ENCODE results near the gene HOXA3. TPM values are rescaled to one million over a fixed set of nuclear protein-coding genes. Genes with fewer than 3 reads are reported as not detected.

HOXA3 gene
- total RNA-seq, 2 donors from 2014 or later: not detected

GRCh38 chr7:27164367-27165088 is 12.1 kb upstream of the HOXA3 start:
- H3K9me3 Mint-ChIP-seq: no peaks in the 10 kb centered on the region
- ATAC-seq (no peak), DNase-seq (ENCODE audit: low spot score in 2 of 2) (no peak)
- H3K36me3 Mint-ChIP-seq: peaks cover 0 to 7% of the 10 kb centered on the region in 2 donors
- peak overlapping the region in 1 of 2 donors; percentile 81 for H3K27ac Mint-ChIP-seq

DNA sequence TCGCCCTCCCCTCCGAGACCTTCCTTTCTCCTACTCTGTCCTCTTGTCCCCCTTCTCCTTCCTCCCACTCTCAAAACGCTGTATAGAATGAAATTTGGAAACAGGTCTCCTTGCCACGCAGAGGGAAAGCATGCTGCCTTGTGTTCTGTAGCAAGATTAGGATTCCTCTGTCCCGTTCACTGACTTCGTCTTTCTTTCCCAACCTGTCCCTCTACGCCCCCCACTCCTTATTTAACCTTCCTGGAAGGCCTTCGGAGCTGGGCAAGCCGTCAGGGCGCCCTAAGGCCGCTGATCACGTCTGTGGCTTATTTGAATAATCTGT is 11.6 kb upstream of the HOXA3 start:
- no peak for DNase-seq (ENCODE audit: low spot score in 2 of 2)
- Mint-ChIP-seq H3K36me3 (peaks cover 0 to 7% of the 10 kb centered on the region in 2 donors), H3K9me3 (no peaks in the 10 kb centered on the region), H3K27ac (no peak overlapping the region)
- no peak for ATAC-seq

- no peak for ATAC-seq
- Mint-ChIP-seq H3K36me3 (peaks cover 0 to 2% of the 10 kb centered on the region in 2 donors), H3K27ac (no peak overlapping the region), H3K9me3 (no peaks in the 10 kb centered on the region)
- no peak for DNase-seq (ENCODE audit: low spot score in 2 of 2)
These were observed 11.1 kb upstream of the HOXA3 start for GRCh38 chr7:27163288-27164044.

DNA sequence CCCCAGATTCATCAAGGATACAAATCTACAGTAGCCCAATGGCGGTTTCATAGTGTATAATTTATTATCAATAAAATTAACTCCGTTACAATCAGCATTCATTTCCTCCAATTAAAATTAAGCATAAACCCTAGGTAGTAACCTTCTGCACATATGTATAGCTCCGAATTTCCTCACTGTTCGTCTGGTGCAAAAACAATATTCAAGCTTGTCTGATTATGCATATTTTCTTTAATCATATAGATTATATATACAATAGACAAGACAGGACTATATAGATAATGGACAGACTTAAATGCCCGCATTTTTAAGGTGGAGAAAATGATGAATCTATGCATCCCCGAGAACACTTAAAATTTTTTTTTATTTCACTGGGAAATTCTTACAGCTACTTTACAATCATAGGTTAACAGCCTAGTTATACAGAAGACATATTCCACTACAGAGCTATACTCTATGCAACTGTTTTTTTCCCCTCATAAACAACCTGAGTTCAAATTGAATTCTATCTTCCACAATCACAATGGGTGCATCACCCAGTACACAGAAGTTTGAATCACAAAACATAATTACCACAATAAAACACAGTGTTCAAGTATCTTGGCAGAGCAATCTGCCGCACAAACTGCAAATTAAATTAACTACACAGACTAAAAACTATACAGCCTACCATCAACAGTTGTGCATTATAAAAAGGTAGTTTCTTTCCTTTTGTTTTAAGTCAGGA is 10.3 kb upstream of the HOXA3 start:
- no peak overlapping the region for H3K27ac Mint-ChIP-seq
- DNase-seq (ENCODE audit: low spot score in 2 of 2) (no peak), ATAC-seq (no peak)
- no peaks in the 10 kb centered on the region for H3K36me3 Mint-ChIP-seq
- no peaks in the 10 kb centered on the region for H3K9me3 Mint-ChIP-seq

GRCh38 chr7:27161721-27162560 is 9.6 kb upstream of the HOXA3 start:
- DNase-seq (ENCODE audit: low spot score in 2 of 2): no peak
- Mint-ChIP-seq H3K27ac (no peak overlapping the region), H3K9me3 (no peaks in the 10 kb centered on the region), H3K36me3 (no peaks in the 10 kb centered on the region)
- ATAC-seq: no peak

GRCh38 chr7:27161214-27161720 is 8.9 kb upstream of the HOXA3 start:
- no peak for ATAC-seq
- Mint-ChIP-seq H3K27ac (no peak overlapping the region), H3K9me3 (no peaks in the 10 kb centered on the region), H3K36me3 (no peaks in the 10 kb centered on the region)
- no peak for DNase-seq (ENCODE audit: low spot score in 2 of 2)

DNA sequence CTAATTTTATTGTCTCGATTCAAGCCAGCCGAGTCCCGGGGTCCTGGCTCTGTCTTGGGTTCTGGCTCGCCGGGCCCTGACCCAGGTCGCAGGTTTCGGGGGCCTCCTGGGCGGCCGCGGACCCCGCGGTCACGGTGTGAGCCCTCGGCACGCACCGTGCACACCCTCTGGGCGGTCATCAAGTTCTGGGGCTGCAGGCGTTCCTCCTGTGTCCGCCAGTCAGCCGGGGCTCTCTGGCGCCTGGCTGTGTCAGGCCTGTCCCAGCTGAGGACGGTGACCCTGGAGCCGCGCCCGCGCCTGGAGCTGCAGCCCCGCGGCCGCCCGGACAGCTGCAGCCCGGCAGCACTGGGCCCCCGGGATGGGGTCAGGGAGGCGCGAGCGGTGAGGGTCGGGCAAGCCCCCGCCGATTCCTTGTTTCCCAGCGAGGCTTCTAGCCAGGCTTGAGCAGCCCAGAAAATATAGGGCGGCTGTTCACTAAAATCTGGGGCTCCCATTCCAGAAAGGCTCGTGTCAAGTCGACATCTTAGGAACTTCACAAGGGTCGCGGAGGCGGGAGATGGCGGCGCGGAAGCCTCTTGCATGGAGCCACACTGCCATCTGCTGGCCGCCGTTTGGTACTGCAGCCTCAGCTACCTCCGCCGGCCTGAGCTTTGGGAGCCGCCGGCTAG is 8.3 kb upstream of the HOXA3 start:
- DNase-seq (ENCODE audit: low spot score in 2 of 2): peak; percentile 80 to 90
- no peak overlapping the region for H3K27ac Mint-ChIP-seq
- H3K36me3 Mint-ChIP-seq: no peaks in the 10 kb centered on the region
- H3K9me3 Mint-ChIP-seq: no peaks in the 10 kb centered on the region
- ATAC-seq: peak; percentile 69 to 72

DNA sequence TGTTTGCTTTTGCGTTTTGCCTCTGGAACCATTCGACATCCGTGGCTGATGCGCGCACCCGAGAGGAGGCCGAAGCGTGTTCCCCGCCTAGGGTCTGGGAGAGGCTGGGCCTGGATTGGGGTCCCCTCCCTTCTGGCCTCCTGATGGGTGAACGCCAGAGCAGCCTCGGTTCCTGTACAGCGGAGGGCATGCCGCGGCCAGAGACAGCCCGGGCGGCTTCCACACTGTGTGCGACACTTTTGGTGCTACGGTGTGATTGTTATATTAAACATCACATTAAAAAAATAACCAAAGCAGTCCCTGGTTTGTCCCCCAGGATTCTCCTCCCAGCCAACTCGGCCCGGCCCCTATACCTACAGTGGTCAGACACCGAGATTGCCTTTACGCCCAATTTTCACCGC is 7.8 kb upstream of the HOXA3 start:
- Mint-ChIP-seq H3K9me3 (no peaks in the 10 kb centered on the region), H3K27ac (no peak overlapping the region), H3K36me3 (no peaks in the 10 kb centered on the region)
- DNase-seq (ENCODE audit: low spot score in 2 of 2) (no peak), ATAC-seq (peak; percentile 12 to 36)

DNA sequence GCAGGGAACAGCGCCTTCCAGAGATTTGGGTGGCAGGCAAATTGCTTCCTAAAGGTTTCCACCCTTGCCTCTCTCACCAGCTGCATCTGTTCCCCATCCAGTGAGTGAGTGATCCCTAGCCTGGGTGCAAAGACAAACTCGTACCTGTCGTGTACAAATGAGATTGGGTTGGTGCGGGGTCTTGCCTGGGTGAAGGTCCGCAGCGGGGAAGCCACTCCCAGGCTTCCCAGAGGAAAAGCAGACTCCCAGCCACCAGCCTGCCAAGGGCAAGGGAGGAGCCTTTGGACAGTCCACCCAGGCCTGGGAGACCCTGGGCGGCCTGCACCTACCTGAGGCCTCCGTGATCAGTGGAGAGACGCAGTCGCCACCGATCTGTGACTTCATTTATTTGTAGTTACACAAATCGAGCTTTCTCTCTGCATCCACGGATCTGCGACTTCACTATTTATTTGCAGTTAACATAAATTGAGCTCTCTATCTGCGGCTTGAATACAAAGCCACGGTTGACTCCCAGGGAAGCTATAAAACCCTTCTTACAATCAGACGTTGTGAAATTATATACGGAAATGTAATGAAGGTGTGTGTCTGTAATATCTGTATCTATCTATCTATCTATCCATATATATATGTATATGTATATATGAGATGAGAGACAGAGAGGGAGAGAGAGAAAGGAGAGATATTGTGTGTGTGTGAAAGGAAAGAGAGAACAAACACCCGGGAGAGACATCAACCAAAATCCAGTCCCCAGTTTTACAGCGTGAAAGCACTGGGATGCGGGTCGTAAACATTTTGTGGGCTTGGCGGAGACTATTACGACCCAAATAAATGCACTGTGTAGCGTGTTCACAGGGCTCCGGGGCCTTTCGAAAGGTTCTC is 7.1 kb upstream of the HOXA3 start:
- no peak for ATAC-seq
- H3K36me3 Mint-ChIP-seq: peaks cover 4 to 5% of the 10 kb centered on the region in 2 donors
- no peak overlapping the region for H3K27ac Mint-ChIP-seq
- H3K9me3 Mint-ChIP-seq: no peaks in the 10 kb centered on the region
- no peak for DNase-seq (ENCODE audit: low spot score in 2 of 2)

GRCh38 chr7:27158436-27159265 is 6.3 kb upstream of the HOXA3 start:
- Mint-ChIP-seq H3K27ac (no peak overlapping the region), H3K36me3 (peaks cover 4 to 5% of the 10 kb centered on the region in 2 donors), H3K9me3 (no peaks in the 10 kb centered on the region)
- ATAC-seq (no peak), DNase-seq (ENCODE audit: low spot score in 2 of 2) (no peak)

DNA sequence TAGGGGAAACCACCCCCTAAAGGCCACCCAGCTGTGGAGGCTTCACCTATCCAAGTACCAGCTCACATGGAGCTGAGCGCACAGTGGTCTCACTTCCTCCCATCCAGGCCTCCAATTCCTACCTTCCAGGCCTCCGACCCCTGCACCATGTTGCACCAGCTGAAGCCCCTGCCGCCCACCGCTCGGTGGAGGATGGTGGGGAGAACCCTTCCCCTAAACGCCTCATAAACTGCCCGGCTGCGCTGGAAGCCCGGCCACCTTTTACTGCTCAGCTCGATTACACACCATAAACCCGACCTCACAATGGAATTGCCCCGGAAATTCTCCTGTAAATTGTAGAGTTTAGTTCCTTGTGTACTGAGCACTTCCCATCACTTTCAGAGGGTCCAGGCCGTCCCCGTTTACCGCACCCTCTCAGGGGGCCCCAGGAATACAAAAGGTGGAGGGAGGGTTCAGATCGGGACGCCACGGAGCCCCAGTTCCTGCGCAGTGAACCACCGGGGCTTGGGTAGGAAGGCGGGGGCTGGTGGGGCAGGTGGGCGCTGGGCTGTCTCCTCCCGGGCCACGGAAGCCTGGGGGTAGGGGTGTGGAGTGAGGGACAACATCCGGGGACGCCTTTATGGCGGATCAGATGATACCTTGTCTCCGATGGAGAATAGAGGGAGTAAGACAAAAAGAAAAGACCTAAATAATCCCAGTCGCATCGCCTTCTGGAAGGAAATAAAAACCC is 5.5 kb upstream of the HOXA3 start:
- H3K9me3 Mint-ChIP-seq: no peaks in the 10 kb centered on the region
- peaks cover 4 to 5% of the 10 kb centered on the region in 2 donors for H3K36me3 Mint-ChIP-seq
- DNase-seq (ENCODE audit: low spot score in 2 of 2): peak in 1 of 2 donors; percentile 21
- H3K27ac Mint-ChIP-seq: peak overlapping the region in 1 of 2 donors; percentile 9
- no peak for ATAC-seq

DNA sequence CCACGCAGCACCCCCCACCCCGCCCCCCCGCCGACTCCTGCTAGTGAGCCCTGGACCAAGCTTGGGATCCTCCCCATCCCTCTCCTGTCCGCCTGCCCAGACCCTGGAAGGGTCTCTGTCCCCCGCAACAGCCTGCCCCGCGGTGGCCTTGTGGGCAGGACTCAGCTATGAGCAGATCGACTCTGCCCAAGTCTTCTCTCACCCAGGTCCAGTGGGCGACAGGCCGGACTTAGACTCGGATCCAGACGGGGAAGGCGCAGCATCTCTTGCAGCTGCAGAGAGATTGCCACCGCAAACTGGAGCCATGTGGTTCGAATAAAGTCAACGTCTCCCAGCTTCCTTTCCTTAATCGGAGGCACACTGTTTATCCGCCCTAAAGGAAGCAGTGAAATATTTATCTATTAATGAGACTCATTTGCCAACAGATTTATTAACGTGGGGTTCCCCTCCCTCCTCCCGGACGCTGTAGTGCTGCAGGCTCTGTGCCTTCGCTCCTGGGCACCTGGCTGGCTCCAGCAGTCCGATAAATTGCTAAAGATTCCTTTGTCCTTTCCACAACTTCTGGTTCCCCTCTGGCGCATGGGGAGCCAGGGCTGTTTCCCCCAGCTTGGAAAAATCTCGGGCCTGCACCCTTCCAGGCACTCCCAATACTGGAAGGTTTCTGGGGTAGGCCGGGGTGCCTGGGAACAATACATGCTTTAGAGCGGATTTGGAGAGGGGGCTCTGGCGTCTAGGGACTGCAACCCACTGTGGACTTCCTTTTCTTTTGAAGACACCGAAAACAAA is 4.7 kb upstream of the HOXA3 start:
- H3K36me3 Mint-ChIP-seq: peaks cover 4 to 5% of the 10 kb centered on the region in 2 donors
- ATAC-seq: no peak
- H3K27ac Mint-ChIP-seq: peak overlapping the region in 1 of 2 donors; percentile 14
- peak in 1 of 2 donors; percentile 42 for DNase-seq (ENCODE audit: low spot score in 2 of 2)
- no peaks in the 10 kb centered on the region for H3K9me3 Mint-ChIP-seq

DNA sequence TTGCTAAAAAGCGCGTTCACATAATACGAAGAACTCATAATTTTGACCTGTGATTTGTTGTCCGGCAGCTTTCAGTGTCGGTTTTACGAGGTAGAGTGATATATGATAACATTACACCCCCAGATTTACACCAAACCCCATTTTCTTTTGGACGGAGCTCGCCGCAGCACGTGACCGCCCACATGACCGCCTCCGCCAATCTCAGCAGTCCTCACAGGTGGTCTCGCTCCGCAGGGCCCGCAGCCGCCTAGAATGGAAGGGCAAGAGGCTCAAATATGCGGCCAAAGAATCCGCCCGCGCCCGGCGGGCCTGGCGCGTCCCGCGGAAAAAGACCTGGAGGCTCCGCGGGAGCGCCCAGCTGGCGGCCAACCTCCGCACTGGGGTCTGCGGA is 4.1 kb upstream of the HOXA3 start, which contains the start of gene HOXA7:
Gene HOXA7, minus strand, starts transcription at position 168 of the 391 bp plus-strand sequence. Its CDS starts 130 bp downstream, at position 38.
- Mint-ChIP-seq H3K9me3 (no peaks in the 10 kb centered on the region), H3K36me3 (peaks cover 4 to 9% of the 10 kb centered on the region in 2 donors), H3K27ac (peak within 1 kb of the TSS in 1 of 2 donors; percentile 88)
- no peak for ATAC-seq
- DNase-seq (ENCODE audit: low spot score in 2 of 2): peak in 1 of 2 donors; percentile 31

Data from activated naive CD4-positive, alpha-beta T cell treated with anti-CD3 and anti-CD28 coated beads, Interleukin-2, amount 50 U/mL, for 72 hours (primary cell).